Mesenchymal stem cell (in vitro differentiated cells and primary cell): ENCODE data around the gene SPRED2.

Source experiments
- DNase-seq: peaks from one replicate; pipeline ENCODE4 v3.0.0-alpha.2; 2013
- H2AFZ ChIP-seq: one replicate; pipeline ENCODE4 v1.6.1; 2013; ENCODE audit warnings: low read depth, mild to moderate bottlenecking, control low read depth, inconsistent platforms, low read length, moderate library complexity
- H2AK5ac ChIP-seq: 2 replicates; pipeline ENCODE4 v1.6.1; 2013; ENCODE audit warnings: low read length, moderate library complexity, mild to moderate bottlenecking, inconsistent platforms; ENCODE audit not compliant: severe bottlenecking
- H2BK120ac ChIP-seq: one replicate; pipeline ENCODE4 v1.6.1; 2013; ENCODE audit warnings: low read depth, mild to moderate bottlenecking, inconsistent platforms, low read length, moderate library complexity
- H2BK12ac ChIP-seq, 2 experiments: one replicate each; pipeline ENCODE4 v1.6.1; 2013; ENCODE audit warnings: inconsistent platforms in 2 of 2, low read length in 2 of 2, mild to moderate bottlenecking in 2 of 2, moderate library complexity in 2 of 2, control low read depth in 1 of 2
- H2BK15ac ChIP-seq: one replicate; pipeline ENCODE4 v1.6.1; 2013; ENCODE audit warnings: mild to moderate bottlenecking, low read depth, inconsistent platforms; ENCODE audit not compliant: poor library complexity, severe bottlenecking
- H2BK5ac ChIP-seq: 2 replicates; pipeline ENCODE4 v1.6.1; 2013; ENCODE audit warnings: low read depth, mild to moderate bottlenecking, low read length, control low read depth, inconsistent platforms; ENCODE audit not compliant: poor library complexity, severe bottlenecking
- H3K14ac ChIP-seq, 2 experiments: one replicate each; pipeline ENCODE4 v1.6.1; 2013; ENCODE audit warnings: inconsistent platforms in 2 of 2, low read length in 2 of 2, control low read depth in 1 of 2, mild to moderate bottlenecking in 1 of 2, moderate library complexity in 1 of 2
- H3K18ac ChIP-seq, 2 experiments: one replicate each; pipeline ENCODE4 v1.6.1; 2013; ENCODE audit warnings: inconsistent platforms in 2 of 2, low read length in 2 of 2, control low read depth in 1 of 2, low read depth in 1 of 2, mild to moderate bottlenecking in 1 of 2
- H3K23ac ChIP-seq, 2 experiments: one replicate each; pipeline ENCODE4 v1.6.1; 2013; ENCODE audit warnings: inconsistent platforms in 2 of 2, low read length in 2 of 2, mild to moderate bottlenecking in 2 of 2, moderate library complexity in 2 of 2, control low read depth in 1 of 2
- H3K27ac ChIP-seq: 2 replicates; pipeline ENCODE4 v1.5.1; 2013; ENCODE audit warnings: mild to moderate bottlenecking, moderate library complexity, low read length, control low read depth, inconsistent platforms; ENCODE audit not compliant: poor library complexity, severe bottlenecking
- H3K27me3 ChIP-seq, 2 experiments: 2 replicates each; pipeline versions ENCODE4 v1.6.1 to v1.7.0; 2013; ENCODE audit warnings: low read length in 2 of 2, mild to moderate bottlenecking in 2 of 2, moderate library complexity in 2 of 2, control low read depth in 1 of 2, inconsistent platforms in 1 of 2; ENCODE audit not compliant: control insufficient read depth in 1 of 2, insufficient read depth in 1 of 2
- H3K36me3 ChIP-seq, 2 experiments: 2 replicates each; pipeline versions ENCODE4 v1.6.1 to v1.7.0; 2013; ENCODE audit warnings: low read length in 2 of 2, control low read depth in 1 of 2, inconsistent platforms in 1 of 2, low read depth in 1 of 2, mild to moderate bottlenecking in 1 of 2; ENCODE audit not compliant: insufficient read depth in 2 of 2, control insufficient read depth in 1 of 2
- H3K4ac ChIP-seq, 2 experiments: one replicate each; pipeline ENCODE4 v1.6.1; 2013; ENCODE audit warnings: inconsistent platforms in 2 of 2, low read length in 2 of 2, mild to moderate bottlenecking in 2 of 2, moderate library complexity in 2 of 2, control low read depth in 1 of 2, low read depth in 1 of 2
- H3K4me1 ChIP-seq: 2 replicates; pipeline ENCODE4 v1.6.1; 2013; ENCODE audit warnings: low read depth, low read length, control low read depth; ENCODE audit not compliant: control insufficient read depth, insufficient read depth
- H3K4me2 ChIP-seq: 2 replicates; pipeline ENCODE4 v1.6.1; 2013; ENCODE audit warnings: low read length, mild to moderate bottlenecking, inconsistent platforms; ENCODE audit not compliant: poor library complexity, severe bottlenecking
- H3K4me3 ChIP-seq, 2 experiments: 2 replicates each; pipeline versions ENCODE4 v1.5.1 to v1.7.0; 2013; ENCODE audit warnings: low read length in 2 of 2, mild to moderate bottlenecking in 2 of 2, control low read depth in 1 of 2, low read depth in 1 of 2; ENCODE audit not compliant: insufficient read depth in 1 of 2
- H3K79me1 ChIP-seq: replicated peaks from 2 replicates; pipeline ENCODE4 v1.6.1; 2013; ENCODE audit warnings: mild to moderate bottlenecking, control low read depth, low read length, inconsistent platforms; ENCODE audit not compliant: poor library complexity, severe bottlenecking
- H3K9ac ChIP-seq: 2 replicates; pipeline ENCODE4 v1.7.0; 2013; ENCODE audit warnings: mild to moderate bottlenecking, low read length, moderate library complexity
- H3K9me3 ChIP-seq: 2 replicates; pipeline ENCODE4 v1.7.0; 2013; ENCODE audit warnings: mild to moderate bottlenecking, low read length; ENCODE audit not compliant: control insufficient read depth
- H4K8ac ChIP-seq: one replicate; pipeline ENCODE4 v1.6.1; 2013; ENCODE audit warnings: inconsistent platforms, mild to moderate bottlenecking, low read length, moderate library complexity
- H4K91ac ChIP-seq: one replicate; pipeline ENCODE4 v1.6.1; 2013; ENCODE audit warnings: mild to moderate bottlenecking, low read length, inconsistent platforms
- WGBS: methylation state at CpG from one replicate; pipeline ENCODE4 v1.1.7; 2013; ENCODE audit warnings: mixed read lengths; 5-methylcytosine and 5-hydroxymethylcytosine counted together

SPRED2 gene

GRCh38 chr2:65364986-65365733 lies 67.2 kb downstream of the SPRED2 start:
- Histone ChIP-seq H3K4me2 (peak overlapping the region; percentile 18), H3K4me1 (peaks cover 5% of the 10 kb centered on the region), H3K9ac (peak overlapping the region; percentile 64), H3K4ac (no peak overlapping the region), H2AK5ac (no peak overlapping the region), H3K18ac (no peak overlapping the region), H3K79me1 (peaks cover under 1% of the 10 kb centered on the region), H3K14ac (no peak overlapping the region), H3K27me3 (no peaks in the 10 kb centered on the region), H2BK120ac (no peak overlapping the region), H3K9me3 (no peaks in the 10 kb centered on the region), H2AFZ (no peak overlapping the region), H2BK15ac (no peak overlapping the region), H4K8ac (no peak overlapping the region), H3K4me3 (peak overlapping the region in 1 of 2 experiments; percentile 76), H3K23ac (no peak overlapping the region), H2BK5ac (no peak overlapping the region), H4K91ac (no peak overlapping the region), H2BK12ac (no peak overlapping the region), H3K36me3 (peaks cover 0 to 3% of the 10 kb centered on the region in 2 experiments), H3K27ac (no peak overlapping the region)
- WGBS = 0% methylated on average over 1 of the region's 2 CpGs
- peak; percentile 33 for DNase-seq

- H3K4me1 ChIP-seq = peaks cover 12% of the 10 kb centered on the region
- WGBS = 78% methylated on average over 5 of the region's 6 CpGs
Measured at GRCh38 chr2:65363879-65364666, 68.3 kb downstream of the SPRED2 start.

GRCh38 chr2:65361623-65362022 lies 70.8 kb downstream of the SPRED2 start:
- Histone ChIP-seq H2BK12ac (peak overlapping the region in 1 of 2 experiments; percentile 55), H4K91ac (no peak overlapping the region), H2BK15ac (no peak overlapping the region), H3K27me3 (no peaks in the 10 kb centered on the region), H3K4ac (peak overlapping the region in 1 of 2 experiments; percentile 79), H3K79me1 (no peaks in the 10 kb centered on the region), H3K4me3 (no peak overlapping the region), H3K14ac (peak overlapping the region in 1 of 2 experiments; percentile 49), H3K4me2 (peak overlapping the region; percentile 10), H3K9me3 (no peaks in the 10 kb centered on the region), H3K9ac (peak overlapping the region; percentile 65), H2AFZ (no peak overlapping the region), H2AK5ac (no peak overlapping the region), H3K27ac (no peak overlapping the region), H3K36me3 (peaks cover 0 to 4% of the 10 kb centered on the region in 2 experiments), H3K4me1 (peaks cover 12% of the 10 kb centered on the region), H4K8ac (no peak overlapping the region), H2BK120ac (no peak overlapping the region), H3K23ac (no peak overlapping the region), H2BK5ac (no peak overlapping the region), H3K18ac (peak overlapping the region in 1 of 2 experiments; percentile 56)
- 9% methylated on average over 2 of the region's 3 CpGs for WGBS
- peak; percentile 62 for DNase-seq

More at GRCh38 chr2:65363879-65364666, 68.3 kb downstream of the SPRED2 start:
- peak overlapping the region in 1 of 2 experiments; percentile 76 for H3K4me3 ChIP-seq
- no peak overlapping the region for H3K4me2 ChIP-seq
- peak overlapping the region; percentile 92 for H2BK15ac ChIP-seq
- no peak overlapping the region for H3K27ac ChIP-seq
- peak overlapping the region; percentile 7 for H4K91ac ChIP-seq
- H2AFZ ChIP-seq = no peak overlapping the region
- H4K8ac ChIP-seq = no peak overlapping the region
- H3K23ac ChIP-seq = peak overlapping the region in 1 of 2 experiments; percentile 43
- H3K79me1 ChIP-seq = no peaks in the 10 kb centered on the region
- H3K14ac ChIP-seq = no peak overlapping the region
- peak overlapping the region in 1 of 2 experiments; percentile 73 for H3K18ac ChIP-seq
- H2AK5ac ChIP-seq = peak overlapping the region; percentile 9
- H3K9me3 ChIP-seq = no peaks in the 10 kb centered on the region
- peak overlapping the region; percentile 64 for H3K9ac ChIP-seq
- H2BK12ac ChIP-seq = no peak overlapping the region
- no peaks in the 10 kb centered on the region for H3K27me3 ChIP-seq
- peaks cover 0 to 4% of the 10 kb centered on the region in 2 experiments for H3K36me3 ChIP-seq
- no peak overlapping the region for H2BK5ac ChIP-seq
- peak overlapping the region; percentile 8 for H2BK120ac ChIP-seq
- DNase-seq = no peak
- H3K4ac ChIP-seq = peak overlapping the region in 1 of 2 experiments; percentile 87

GRCh38 chr2:65360441-65360840 lies 72.0 kb downstream of the SPRED2 start:
- Histone ChIP-seq H3K79me1 (peaks cover under 1% of the 10 kb centered on the region), H3K18ac (no peak overlapping the region), H2BK15ac (no peak overlapping the region), H3K4me2 (no peak overlapping the region), H2AFZ (no peak overlapping the region), H3K9ac (no peak overlapping the region), H3K36me3 (peaks cover 0 to 4% of the 10 kb centered on the region in 2 experiments), H3K4ac (peak overlapping the region in 1 of 2 experiments; percentile 77), H3K27me3 (no peaks in the 10 kb centered on the region), H2BK12ac (peak overlapping the region; percentile 51 to 85), H2BK5ac (no peak overlapping the region), H2BK120ac (no peak overlapping the region), H3K9me3 (no peaks in the 10 kb centered on the region), H4K8ac (no peak overlapping the region), H2AK5ac (no peak overlapping the region), H3K23ac (no peak overlapping the region), H3K14ac (no peak overlapping the region), H3K4me1 (peaks cover 12% of the 10 kb centered on the region), H4K91ac (no peak overlapping the region), H3K4me3 (no peak overlapping the region), H3K27ac (no peak overlapping the region)
- WGBS = 96% methylated on average over 3 of the region's 6 CpGs
- no peak for DNase-seq
